Mesenchymal stem cell (in vitro differentiated cells and primary cell): Measurements from ENCODE around the gene SOCS1.
"Not testable (repeated sequence)": the region's sequence is repeated elsewhere in the genome, so short reads cannot be mapped to it uniquely, and the experiment has no call there.

ENCODE experiments used
- DNase-seq: peaks from one replicate; pipeline ENCODE4 v3.0.0-alpha.2; 2013
- H2AFZ ChIP-seq: one replicate; pipeline ENCODE4 v1.6.1; 2013; ENCODE audit warnings: low read depth, mild to moderate bottlenecking, control low read depth, inconsistent platforms, low read length, moderate library complexity
- H2AK5ac ChIP-seq: 2 replicates; pipeline ENCODE4 v1.6.1; 2013; ENCODE audit warnings: low read length, moderate library complexity, mild to moderate bottlenecking, inconsistent platforms; ENCODE audit not compliant: severe bottlenecking
- H2BK120ac ChIP-seq: one replicate; pipeline ENCODE4 v1.6.1; 2013; ENCODE audit warnings: low read depth, mild to moderate bottlenecking, inconsistent platforms, low read length, moderate library complexity
- H2BK12ac ChIP-seq, 2 experiments: one replicate each; pipeline ENCODE4 v1.6.1; 2013; ENCODE audit warnings: inconsistent platforms in 2 of 2, low read length in 2 of 2, mild to moderate bottlenecking in 2 of 2, moderate library complexity in 2 of 2, control low read depth in 1 of 2
- H2BK15ac ChIP-seq: one replicate; pipeline ENCODE4 v1.6.1; 2013; ENCODE audit warnings: mild to moderate bottlenecking, low read depth, inconsistent platforms; ENCODE audit not compliant: poor library complexity, severe bottlenecking
- H2BK5ac ChIP-seq: 2 replicates; pipeline ENCODE4 v1.6.1; 2013; ENCODE audit warnings: low read depth, mild to moderate bottlenecking, low read length, control low read depth, inconsistent platforms; ENCODE audit not compliant: poor library complexity, severe bottlenecking
- H3K14ac ChIP-seq, 2 experiments: one replicate each; pipeline ENCODE4 v1.6.1; 2013; ENCODE audit warnings: inconsistent platforms in 2 of 2, low read length in 2 of 2, control low read depth in 1 of 2, mild to moderate bottlenecking in 1 of 2, moderate library complexity in 1 of 2
- H3K18ac ChIP-seq, 2 experiments: one replicate each; pipeline ENCODE4 v1.6.1; 2013; ENCODE audit warnings: inconsistent platforms in 2 of 2, low read length in 2 of 2, control low read depth in 1 of 2, low read depth in 1 of 2, mild to moderate bottlenecking in 1 of 2
- H3K23ac ChIP-seq, 2 experiments: one replicate each; pipeline ENCODE4 v1.6.1; 2013; ENCODE audit warnings: inconsistent platforms in 2 of 2, low read length in 2 of 2, mild to moderate bottlenecking in 2 of 2, moderate library complexity in 2 of 2, control low read depth in 1 of 2
- H3K27ac ChIP-seq: 2 replicates; pipeline ENCODE4 v1.5.1; 2013; ENCODE audit warnings: mild to moderate bottlenecking, moderate library complexity, low read length, control low read depth, inconsistent platforms; ENCODE audit not compliant: poor library complexity, severe bottlenecking
- H3K27me3 ChIP-seq, 2 experiments: 2 replicates each; pipeline versions ENCODE4 v1.6.1 to v1.7.0; 2013; ENCODE audit warnings: low read length in 2 of 2, mild to moderate bottlenecking in 2 of 2, moderate library complexity in 2 of 2, control low read depth in 1 of 2, inconsistent platforms in 1 of 2; ENCODE audit not compliant: control insufficient read depth in 1 of 2, insufficient read depth in 1 of 2
- H3K36me3 ChIP-seq, 2 experiments: 2 replicates each; pipeline versions ENCODE4 v1.6.1 to v1.7.0; 2013; ENCODE audit warnings: low read length in 2 of 2, control low read depth in 1 of 2, inconsistent platforms in 1 of 2, low read depth in 1 of 2, mild to moderate bottlenecking in 1 of 2; ENCODE audit not compliant: insufficient read depth in 2 of 2, control insufficient read depth in 1 of 2
- H3K4ac ChIP-seq, 2 experiments: one replicate each; pipeline ENCODE4 v1.6.1; 2013; ENCODE audit warnings: inconsistent platforms in 2 of 2, low read length in 2 of 2, mild to moderate bottlenecking in 2 of 2, moderate library complexity in 2 of 2, control low read depth in 1 of 2, low read depth in 1 of 2
- H3K4me1 ChIP-seq: 2 replicates; pipeline ENCODE4 v1.6.1; 2013; ENCODE audit warnings: low read depth, low read length, control low read depth; ENCODE audit not compliant: control insufficient read depth, insufficient read depth
- H3K4me2 ChIP-seq: 2 replicates; pipeline ENCODE4 v1.6.1; 2013; ENCODE audit warnings: low read length, mild to moderate bottlenecking, inconsistent platforms; ENCODE audit not compliant: poor library complexity, severe bottlenecking
- H3K4me3 ChIP-seq, 2 experiments: 2 replicates each; pipeline versions ENCODE4 v1.5.1 to v1.7.0; 2013; ENCODE audit warnings: low read length in 2 of 2, mild to moderate bottlenecking in 2 of 2, control low read depth in 1 of 2, low read depth in 1 of 2; ENCODE audit not compliant: insufficient read depth in 1 of 2
- H3K79me1 ChIP-seq: replicated peaks from 2 replicates; pipeline ENCODE4 v1.6.1; 2013; ENCODE audit warnings: mild to moderate bottlenecking, control low read depth, low read length, inconsistent platforms; ENCODE audit not compliant: poor library complexity, severe bottlenecking
- H3K9ac ChIP-seq: 2 replicates; pipeline ENCODE4 v1.7.0; 2013; ENCODE audit warnings: mild to moderate bottlenecking, low read length, moderate library complexity
- H3K9me3 ChIP-seq: 2 replicates; pipeline ENCODE4 v1.7.0; 2013; ENCODE audit warnings: mild to moderate bottlenecking, low read length; ENCODE audit not compliant: control insufficient read depth
- H4K8ac ChIP-seq: one replicate; pipeline ENCODE4 v1.6.1; 2013; ENCODE audit warnings: inconsistent platforms, mild to moderate bottlenecking, low read length, moderate library complexity
- H4K91ac ChIP-seq: one replicate; pipeline ENCODE4 v1.6.1; 2013; ENCODE audit warnings: mild to moderate bottlenecking, low read length, inconsistent platforms
- WGBS: methylation state at CpG from one replicate; pipeline ENCODE4 v1.1.7; 2013; ENCODE audit warnings: mixed read lengths; 5-methylcytosine and 5-hydroxymethylcytosine counted together

The SOCS1 gene

DNA sequence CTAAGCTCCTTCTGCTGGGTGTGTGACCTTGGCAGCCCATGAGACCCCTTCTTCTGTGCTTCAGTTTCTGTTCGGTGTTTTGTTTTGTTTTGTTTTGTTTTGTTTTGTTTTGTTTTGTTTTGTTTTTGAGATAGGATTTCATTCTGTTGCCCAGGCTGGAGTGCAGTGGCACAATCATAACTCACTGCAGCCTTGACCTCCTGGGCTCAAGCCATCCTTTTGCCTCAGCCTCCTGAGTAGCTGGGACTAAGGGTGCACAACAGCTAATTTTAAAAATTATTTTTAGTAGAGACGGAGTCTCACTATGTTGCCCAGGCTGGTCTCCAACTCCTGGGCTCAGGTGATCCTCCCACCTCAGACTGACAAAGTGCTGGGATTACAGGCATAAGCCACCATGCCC lies 35.5 kb downstream of the SOCS1 start:
- H3K27ac ChIP-seq, H3K36me3 ChIP-seq, H3K9ac ChIP-seq, H3K4ac ChIP-seq, H2BK5ac ChIP-seq, H3K27me3 ChIP-seq, H3K4me3 ChIP-seq, H2BK12ac ChIP-seq, H2AK5ac ChIP-seq, H4K91ac ChIP-seq, H3K14ac ChIP-seq, H3K4me1 ChIP-seq, H2AFZ ChIP-seq, H2BK120ac ChIP-seq, H3K4me2 ChIP-seq, H3K18ac ChIP-seq, H2BK15ac ChIP-seq, H3K79me1 ChIP-seq, H3K23ac ChIP-seq, H4K8ac ChIP-seq, DNase-seq: not testable (repeated sequence)
- peaks cover 30% of the 10 kb centered on the region for H3K9me3 ChIP-seq
- 90% methylated on average over 2 of the region's 2 CpGs for WGBS

DNA sequence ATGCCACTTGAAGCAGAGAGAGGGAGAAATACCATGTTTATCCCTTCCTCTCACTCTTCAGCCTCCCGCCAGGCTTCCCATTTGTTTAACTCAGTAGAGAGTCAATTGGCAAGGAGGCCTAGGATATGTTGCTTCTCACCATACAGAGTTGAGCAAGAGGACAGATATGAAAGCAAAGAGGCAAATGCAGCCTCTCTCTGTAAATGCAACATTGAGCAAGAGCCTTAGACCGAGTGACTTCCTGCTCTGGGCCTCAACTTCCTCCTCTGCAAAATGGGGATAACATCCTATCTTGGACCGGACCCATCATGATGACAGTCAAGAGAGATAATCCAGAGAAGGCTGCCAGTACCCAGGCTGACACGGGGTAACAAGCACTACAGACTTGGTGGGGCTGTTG lies 36.8 kb downstream of the SOCS1 start:
- peaks cover 0 to 4% of the 10 kb centered on the region in 2 experiments for H3K27me3 ChIP-seq
- no peak overlapping the region for H3K9ac ChIP-seq
- no peak overlapping the region for H3K14ac ChIP-seq
- no peak overlapping the region for H2AK5ac ChIP-seq
- no peak overlapping the region for H3K4ac ChIP-seq
- H3K4me1 ChIP-seq, result peaks cover 3% of the 10 kb centered on the region
- H3K4me2 ChIP-seq, result no peak overlapping the region
- no peak overlapping the region for H2BK15ac ChIP-seq
- no peaks in the 10 kb centered on the region for H3K79me1 ChIP-seq
- no peak overlapping the region for H3K18ac ChIP-seq
- no peak for DNase-seq
- H4K91ac ChIP-seq, result no peak overlapping the region
- no peak overlapping the region for H2AFZ ChIP-seq
- H4K8ac ChIP-seq, result no peak overlapping the region
- H2BK5ac ChIP-seq, result no peak overlapping the region
- H3K27ac ChIP-seq, result no peak overlapping the region
- peak overlapping the region in 1 of 2 experiments; percentile 64 for H3K23ac ChIP-seq
- 91% methylated on average over 4 of the region's 4 CpGs for WGBS
- peaks cover 30% of the 10 kb centered on the region for H3K9me3 ChIP-seq
- H2BK12ac ChIP-seq, result no peak overlapping the region
- no peaks in the 10 kb centered on the region for H3K36me3 ChIP-seq
- no peak overlapping the region for H2BK120ac ChIP-seq
- H3K4me3 ChIP-seq, result no peak overlapping the region

- peaks cover 30% of the 10 kb centered on the region for H3K9me3 ChIP-seq
- H3K27ac ChIP-seq, result no peak overlapping the region
- no peak for DNase-seq
- no peak overlapping the region for H3K4ac ChIP-seq
- H2BK120ac ChIP-seq, result no peak overlapping the region
- peaks cover 0 to 4% of the 10 kb centered on the region in 2 experiments for H3K27me3 ChIP-seq
- H2BK15ac ChIP-seq, result no peak overlapping the region
- H3K9ac ChIP-seq, result no peak overlapping the region
- H2AK5ac ChIP-seq, result no peak overlapping the region
- H3K79me1 ChIP-seq, result no peaks in the 10 kb centered on the region
- H3K23ac ChIP-seq, result no peak overlapping the region
- H3K4me1 ChIP-seq, result no peaks in the 10 kb centered on the region
- no peak overlapping the region for H2BK12ac ChIP-seq
- no peak overlapping the region for H4K91ac ChIP-seq
- H3K18ac ChIP-seq, result no peak overlapping the region
- no peaks in the 10 kb centered on the region for H3K36me3 ChIP-seq
- no peak overlapping the region for H3K4me3 ChIP-seq
- no peak overlapping the region for H3K14ac ChIP-seq
- H4K8ac ChIP-seq, result no peak overlapping the region
- no peak overlapping the region for H3K4me2 ChIP-seq
- WGBS, result 100% methylated on average over 1 of the region's 1 CpG
- no peak overlapping the region for H2BK5ac ChIP-seq
- no peak overlapping the region for H2AFZ ChIP-seq
Observed at GRCh38 chr16:11218604-11218962, 37.4 kb downstream of the SOCS1 start.

DNA sequence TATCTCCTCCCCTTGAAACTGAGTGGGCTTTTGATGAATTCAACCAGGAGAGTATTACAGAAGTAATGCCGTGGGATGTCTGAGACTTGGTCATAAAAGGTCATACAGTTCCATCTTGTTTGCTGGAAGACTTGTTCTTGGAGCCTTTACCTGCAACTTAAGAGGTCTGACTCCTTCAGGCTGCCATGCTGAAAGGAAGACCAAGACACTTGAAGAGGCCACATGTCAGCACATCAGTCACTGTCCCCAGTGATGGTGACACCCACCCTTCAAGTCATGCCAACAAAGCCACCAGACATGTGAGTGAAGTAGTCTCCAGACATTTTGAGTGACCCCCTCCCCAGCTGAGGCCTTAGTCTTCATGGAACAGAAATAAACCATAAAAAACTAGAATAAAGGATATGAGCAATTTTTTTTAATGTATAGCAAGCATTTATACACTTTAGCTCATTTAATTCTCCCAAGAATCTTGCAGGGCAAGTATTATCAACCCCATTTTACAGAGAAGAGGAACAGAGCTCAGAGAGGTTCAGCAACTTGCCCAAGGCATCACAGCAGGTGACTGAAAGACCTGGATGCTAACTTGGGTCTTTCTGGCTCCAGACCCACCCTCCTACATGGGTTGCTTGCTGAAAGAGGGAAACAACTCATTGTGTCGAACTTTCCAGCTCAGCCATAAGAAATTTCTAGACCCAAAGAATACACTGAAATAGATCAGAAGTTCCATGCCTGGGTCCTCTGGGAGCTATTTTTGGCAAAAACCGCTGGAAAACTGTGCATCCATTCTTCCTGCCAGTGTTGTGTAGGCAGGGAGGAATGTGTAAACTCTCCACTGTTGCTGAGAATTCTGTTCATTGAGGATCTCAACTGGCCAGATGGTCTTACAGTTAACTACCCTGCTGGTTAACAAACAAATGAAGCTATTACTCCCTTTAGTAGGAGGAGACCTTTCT lies 38.1 kb downstream of the SOCS1 start:
- peaks cover 30% of the 10 kb centered on the region for H3K9me3 ChIP-seq
- no peak overlapping the region for H3K9ac ChIP-seq
- H3K18ac ChIP-seq, result no peak overlapping the region
- H3K23ac ChIP-seq, result no peak overlapping the region
- no peak overlapping the region for H3K4me2 ChIP-seq
- H2BK120ac ChIP-seq, result no peak overlapping the region
- H2AK5ac ChIP-seq, result no peak overlapping the region
- no peak overlapping the region for H2BK5ac ChIP-seq
- 80% methylated on average over 3 of the region's 3 CpGs for WGBS
- H3K27me3 ChIP-seq, result peaks cover 0 to 8% of the 10 kb centered on the region in 2 experiments
- no peaks in the 10 kb centered on the region for H3K79me1 ChIP-seq
- no peak overlapping the region for H4K91ac ChIP-seq
- no peak for DNase-seq
- peaks cover 3% of the 10 kb centered on the region for H3K4me1 ChIP-seq
- no peak overlapping the region for H3K27ac ChIP-seq
- H4K8ac ChIP-seq, result no peak overlapping the region
- no peak overlapping the region for H3K4ac ChIP-seq
- H3K14ac ChIP-seq, result no peak overlapping the region
- no peak overlapping the region for H2BK15ac ChIP-seq
- no peaks in the 10 kb centered on the region for H3K36me3 ChIP-seq
- no peak overlapping the region for H2BK12ac ChIP-seq
- H3K4me3 ChIP-seq, result peak overlapping the region in 1 of 2 experiments; percentile 5
- H2AFZ ChIP-seq, result no peak overlapping the region
